Stimulated activated CD4-positive, alpha-beta T cell treated with anti-CD3 and anti-CD28 coated beads, TNF-alpha, amount 100 ng/mL, for 1 hour (primary cell): ENCODE data around the gene KRTCAP2.
A peak's percentile ranks its signal among the peaks of the same experiment; 100 is the strongest.
"Not testable (repeated sequence)": the region's sequence is repeated elsewhere in the genome, so short reads cannot be mapped to it uniquely, and the experiment has no call there.

Experiments
- DNase-seq, 3 donors: peaks; one replicate each; pipeline ENCODE4 v3.0.0-alpha.2; 2020; ENCODE audit warnings: low read depth in 3 of 3, low spot score in 1 of 3

The KRTCAP2 gene

GRCh38 chr1:155172732-155173477, at the start of gene KRTCAP2:
Gene KRTCAP2 (minus strand): TSS chr1:155173304. CDS start chr1:155173224, 80 bp downstream.
- peak; percentile 84 to 89 (median 88) for DNase-seq

GRCh38 chr1:155220211-155220965, 47.3 kb upstream of the KRTCAP2 start:
- not testable (repeated sequence) for DNase-seq

- no peak for DNase-seq
Observed at GRCh38 chr1:155219592-155220031, 46.5 kb upstream of the KRTCAP2 start.

- DNase-seq = no peak
Observed at GRCh38 chr1:155218854-155219591, 45.9 kb upstream of the KRTCAP2 start.

- not testable (repeated sequence) for DNase-seq
Observed at GRCh38 chr1:155214702-155215101, 41.6 kb upstream of the KRTCAP2 start.

GRCh38 chr1:155212051-155212440, 38.9 kb upstream of the KRTCAP2 start:
- not testable (repeated sequence) for DNase-seq

GRCh38 chr1:155211381-155212050, 38.4 kb upstream of the KRTCAP2 start:
- not testable (repeated sequence) for DNase-seq

- no peak for DNase-seq
Observed at GRCh38 chr1:155210314-155211104, 37.4 kb upstream of the KRTCAP2 start.

- no peak for DNase-seq
Observed at GRCh38 chr1:155209312-155209721, 36.2 kb upstream of the KRTCAP2 start.

GRCh38 chr1:155208541-155209311, 35.6 kb upstream of the KRTCAP2 start, which contains the start of gene MTX1:
Gene MTX1 (plus strand): TSS chr1:155208695. CDS start chr1:155208805, 110 bp downstream.
- DNase-seq = peak; percentile 75 to 82 (median 76)

GRCh38 chr1:155207806-155208540, 34.9 kb upstream of the KRTCAP2 start, which contains the start of gene THBS3:
Gene THBS3 (minus strand): TSS chr1:155207897. CDS start chr1:155207876, 21 bp downstream.
- no peak for DNase-seq

GRCh38 chr1:155206891-155207805, 34.0 kb upstream of the KRTCAP2 start:
- DNase-seq = peak; percentile 75 to 89 (median 81)

GRCh38 chr1:155205969-155206593, 33.0 kb upstream of the KRTCAP2 start:
- DNase-seq = no peak

GRCh38 chr1:155205035-155205434, 31.9 kb upstream of the KRTCAP2 start:
- DNase-seq = no peak

GRCh38 chr1:155202731-155203515, 29.8 kb upstream of the KRTCAP2 start:
- no peak for DNase-seq

GRCh38 chr1:155202198-155202597, 29.1 kb upstream of the KRTCAP2 start:
- no peak for DNase-seq
